ENCODE measurements around the gene TRIM37. TPM values are rescaled to one million over a fixed set of nuclear protein-coding genes. Genes with fewer than 3 reads are reported as not detected.

TRIM37 gene, protein sequence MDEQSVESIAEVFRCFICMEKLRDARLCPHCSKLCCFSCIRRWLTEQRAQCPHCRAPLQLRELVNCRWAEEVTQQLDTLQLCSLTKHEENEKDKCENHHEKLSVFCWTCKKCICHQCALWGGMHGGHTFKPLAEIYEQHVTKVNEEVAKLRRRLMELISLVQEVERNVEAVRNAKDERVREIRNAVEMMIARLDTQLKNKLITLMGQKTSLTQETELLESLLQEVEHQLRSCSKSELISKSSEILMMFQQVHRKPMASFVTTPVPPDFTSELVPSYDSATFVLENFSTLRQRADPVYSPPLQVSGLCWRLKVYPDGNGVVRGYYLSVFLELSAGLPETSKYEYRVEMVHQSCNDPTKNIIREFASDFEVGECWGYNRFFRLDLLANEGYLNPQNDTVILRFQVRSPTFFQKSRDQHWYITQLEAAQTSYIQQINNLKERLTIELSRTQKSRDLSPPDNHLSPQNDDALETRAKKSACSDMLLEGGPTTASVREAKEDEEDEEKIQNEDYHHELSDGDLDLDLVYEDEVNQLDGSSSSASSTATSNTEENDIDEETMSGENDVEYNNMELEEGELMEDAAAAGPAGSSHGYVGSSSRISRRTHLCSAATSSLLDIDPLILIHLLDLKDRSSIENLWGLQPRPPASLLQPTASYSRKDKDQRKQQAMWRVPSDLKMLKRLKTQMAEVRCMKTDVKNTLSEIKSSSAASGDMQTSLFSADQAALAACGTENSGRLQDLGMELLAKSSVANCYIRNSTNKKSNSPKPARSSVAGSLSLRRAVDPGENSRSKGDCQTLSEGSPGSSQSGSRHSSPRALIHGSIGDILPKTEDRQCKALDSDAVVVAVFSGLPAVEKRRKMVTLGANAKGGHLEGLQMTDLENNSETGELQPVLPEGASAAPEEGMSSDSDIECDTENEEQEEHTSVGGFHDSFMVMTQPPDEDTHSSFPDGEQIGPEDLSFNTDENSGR
- total RNA-seq, result 10 to 100 TPM; 21.4 to 27.3 TPM

DNA sequence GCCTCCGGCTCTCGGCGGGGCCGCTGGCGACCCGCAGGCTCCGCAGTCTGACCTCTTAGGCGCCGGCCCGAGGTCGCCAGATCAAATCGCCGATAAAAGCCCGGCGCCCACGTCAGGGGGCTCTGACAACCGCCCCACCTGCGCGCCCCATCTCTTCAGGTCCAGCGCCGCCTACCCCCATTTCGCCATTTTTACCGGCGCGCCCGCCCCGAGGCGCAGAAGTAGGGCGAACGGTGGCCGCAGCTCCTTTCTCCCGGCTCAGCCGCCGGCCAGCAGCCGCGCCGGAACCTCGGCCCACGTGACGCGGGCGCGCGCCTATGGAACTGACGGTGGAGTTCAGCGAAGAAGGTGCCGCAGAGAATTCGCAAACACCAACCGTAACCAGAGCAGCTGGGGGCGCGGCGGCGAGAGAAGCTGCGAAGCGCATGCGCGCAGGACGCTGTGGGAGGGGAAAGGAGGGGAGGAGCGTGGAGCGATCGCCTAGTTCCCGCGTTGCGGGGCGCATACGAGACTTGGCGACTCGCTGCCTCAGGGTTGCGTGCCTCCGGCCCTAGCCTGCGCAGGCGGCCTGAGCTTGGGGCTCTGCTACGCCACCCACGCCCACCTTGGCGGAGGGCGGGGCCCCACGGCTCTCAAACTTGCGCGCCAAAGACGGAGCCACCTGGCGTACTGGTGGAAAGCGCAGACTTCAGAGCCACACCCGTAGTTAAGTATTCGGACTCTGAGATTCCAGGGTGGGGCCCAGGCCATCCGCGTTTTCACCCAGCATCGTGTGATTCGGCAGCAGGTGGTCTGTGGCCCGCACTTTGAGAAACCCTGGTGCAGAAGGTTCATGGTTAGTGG, at the start of gene TRIM37:
TRIM37 (minus strand) TSS at position 418 of the 843 bp plus-strand sequence. CDS start 419 bp downstream, outside the sequence.
- Mint-ChIP-seq H3K4me1 (ENCODE audit: low read depth) (peaks cover 47% of the 10 kb centered on the region), H3K27ac (peak within 1 kb of the TSS; percentile 94), H3K9me3 (no peaks in the 10 kb centered on the region), H3K36me3 (peaks cover 14% of the 10 kb centered on the region), H3K4me3 (peak within 1 kb of the TSS; percentile 98), H3K27me3 (no peaks in the 10 kb centered on the region)
- ChIA-PET POLR2A (interaction anchor here (1.1 to 2.1 kb wide), 7 partner anchors 10 to 588 kb away, joined by 3 to 39 read pairs (median 6); partner anchors contain the start of genes CLTC, PRR11, SKA2 and SMG8), CTCF (interaction anchor here (1.2 to 1.9 kb wide), 2 partner anchors 49 to 59 kb away, joined by 4 to 6 read pairs; partner anchors contain the start of genes PRR11 and SKA2)
- intact Hi-C loops (cut with micrococcal nuclease), result loop anchor here (1.0 to 10.0 kb wide), 7 partner anchors 49 to 1022 kb away; partner anchors contain the start of genes CLTC, DYNLL2, GDPD1 and PRR11
- DNase-seq, result peak; percentile 100

DNA sequence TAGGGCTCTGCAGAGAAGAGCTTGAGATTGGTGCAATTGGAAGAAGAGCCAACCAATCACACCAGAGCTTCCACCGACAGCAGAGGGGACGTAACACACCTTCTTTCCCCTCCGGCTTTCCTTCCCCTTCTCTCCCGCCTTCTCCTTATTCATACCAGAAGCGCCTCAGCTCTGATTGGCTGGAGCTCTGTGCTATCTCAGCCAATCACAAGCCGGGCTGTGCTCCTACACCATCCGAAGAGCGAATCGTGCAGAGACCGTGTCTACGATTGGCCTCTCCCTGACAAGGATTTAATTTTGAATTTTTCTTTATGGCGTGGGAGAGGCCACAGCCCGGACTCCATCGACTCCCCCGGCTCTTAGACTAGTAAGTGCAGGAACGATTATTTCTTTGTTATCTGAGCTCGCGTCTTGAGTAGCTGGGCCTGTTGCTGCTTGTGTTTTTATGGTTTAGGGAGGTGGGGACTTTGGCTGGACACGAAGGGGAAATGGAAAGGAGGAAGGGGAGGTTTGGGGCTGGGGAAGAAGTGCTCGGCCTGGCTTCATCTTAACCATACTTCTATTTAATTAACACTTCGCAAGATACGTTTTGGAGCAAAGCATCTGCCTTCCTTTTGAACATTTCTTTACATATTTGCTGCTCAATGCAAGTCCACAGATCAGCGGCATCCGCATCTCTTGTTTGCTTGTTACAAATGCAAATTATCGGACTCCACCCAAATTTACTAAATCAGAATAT, 48.9 kb upstream of the TRIM37 start, which contains the start of gene PRR11:
PRR11 (plus strand) TSS at position 308 of the 739 bp plus-strand sequence. CDS start 14,007 bp downstream, outside the sequence.
- intact Hi-C loops (cut with micrococcal nuclease), result loop anchor here (1.0 to 5.0 kb wide), 8 partner anchors 49 to 1149 kb away; partner anchors contain the start of genes GDPD1, SMG8, SRSF1 and TRIM37
- Mint-ChIP-seq H3K4me3 (no peak within 1 kb of the TSS), H3K4me1 (ENCODE audit: low read depth) (peaks cover 37% of the 10 kb centered on the region), H3K36me3 (peaks cover 6% of the 10 kb centered on the region), H3K27me3 (no peaks in the 10 kb centered on the region), H3K27ac (no peak within 1 kb of the TSS), H3K9me3 (no peaks in the 10 kb centered on the region)
- DNase-seq, result peak; percentile 97
- POLR2A ChIA-PET, result interaction anchor here (0.8 to 4.7 kb wide), 6 partner anchors 31 to 524 kb away, joined by 4 to 39 read pairs (median 8); partner anchors contain the start of genes CLTC, GDPD1, SMG8 and TRIM37
- CTCF ChIA-PET, result interaction anchor here (1.0 kb wide), 2 partner anchors 49 to 151 kb away, joined by 3 to 6 read pairs; partner anchors contain the start of gene TRIM37

DNA sequence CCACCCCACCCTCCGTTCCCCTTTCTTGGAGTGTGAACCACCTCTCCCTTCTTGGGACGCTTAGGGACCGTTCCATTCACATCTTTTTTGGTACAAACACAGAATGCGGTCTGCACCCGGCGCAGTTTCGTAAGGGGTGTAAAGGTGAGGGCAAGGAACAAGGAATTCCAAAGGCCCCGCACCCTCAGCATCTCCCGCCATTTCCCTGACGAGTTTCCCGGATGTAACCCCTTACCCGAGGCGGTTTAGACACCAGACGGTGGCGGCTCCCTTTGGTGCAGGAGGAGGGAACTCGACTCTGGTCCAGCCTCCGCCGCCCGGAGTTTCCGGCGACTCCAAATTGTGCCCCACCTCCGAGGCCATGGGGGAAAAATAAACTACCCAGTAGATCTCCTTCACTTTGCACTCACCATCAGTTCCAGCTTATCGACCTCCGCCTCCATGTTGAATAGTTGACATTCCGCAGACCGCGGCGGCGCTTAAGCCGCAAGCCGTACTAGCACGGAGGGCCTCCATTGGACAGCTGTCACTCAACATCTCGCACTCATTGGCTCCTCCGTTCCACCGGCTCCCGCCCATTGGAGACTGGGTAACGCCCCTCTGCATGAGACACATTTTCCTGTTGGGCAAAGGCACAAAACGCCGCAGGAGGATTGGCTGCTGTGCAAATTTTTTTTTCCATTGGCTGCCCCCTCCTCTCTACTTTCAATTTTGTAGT, 48.2 kb upstream of the TRIM37 start, which contains the start of gene SKA2:
SKA2 (minus strand) TSS at position 466 of the 718 bp plus-strand sequence; CDS start at position 443, 23 bp downstream.
- no peaks in the 10 kb centered on the region for H3K27me3 Mint-ChIP-seq
- H3K4me1 Mint-ChIP-seq (ENCODE audit: low read depth), result peaks cover 42% of the 10 kb centered on the region
- ChIA-PET CTCF (interaction anchor here (1.0 kb wide), 1 partner anchor 48 kb away, joined by 6 read pairs; the partner anchor contains the start of gene TRIM37), POLR2A (interaction anchor here (0.8 to 4.7 kb wide), 7 partner anchors 24 to 523 kb away, joined by 3 to 39 read pairs (median 7); partner anchors contain the start of genes CLTC, GDPD1, SMG8 and TRIM37)
- DNase-seq, result peak; percentile 99
- intact Hi-C loops (cut with micrococcal nuclease), result loop anchor here (1.0 to 5.0 kb wide), 8 partner anchors 49 to 1148 kb away; partner anchors contain the start of genes GDPD1, SMG8, SRSF1 and TRIM37
- H3K4me3 Mint-ChIP-seq, result no peak within 1 kb of the TSS
- no peaks in the 10 kb centered on the region for H3K9me3 Mint-ChIP-seq
- H3K27ac Mint-ChIP-seq, result no peak within 1 kb of the TSS
- H3K36me3 Mint-ChIP-seq, result peaks cover 6% of the 10 kb centered on the region

DNA sequence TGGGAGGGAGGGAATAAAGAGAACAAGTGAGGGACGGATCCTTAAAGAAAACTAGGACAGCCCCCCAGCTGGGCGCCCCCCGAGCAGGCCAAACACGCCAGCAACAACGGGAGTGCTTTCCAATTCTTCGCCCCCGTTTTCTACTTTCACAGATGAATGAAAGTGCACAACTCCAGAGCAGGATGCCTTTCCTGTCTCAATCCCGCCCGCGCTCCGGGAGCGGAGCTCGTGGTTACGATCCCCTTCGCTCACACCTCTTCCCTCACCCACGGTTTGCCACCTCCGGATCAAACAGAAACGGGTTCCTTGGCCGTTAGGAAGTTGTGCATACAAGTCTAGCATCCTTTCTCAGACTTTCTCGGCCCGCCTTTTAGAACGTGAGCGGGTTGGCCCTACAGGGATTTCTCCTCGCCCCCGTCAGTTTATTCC, 47.6 kb upstream of the TRIM37 start:
- no peaks in the 10 kb centered on the region for H3K9me3 Mint-ChIP-seq
- H3K27me3 Mint-ChIP-seq, result no peaks in the 10 kb centered on the region
- H3K4me3 Mint-ChIP-seq, result no peak overlapping the region
- H3K4me1 Mint-ChIP-seq (ENCODE audit: low read depth), result peaks cover 44% of the 10 kb centered on the region
- no peak overlapping the region for H3K27ac Mint-ChIP-seq
- ChIA-PET POLR2A (interaction anchor here (0.8 to 4.7 kb wide), 5 partner anchors 25 to 522 kb away, joined by 3 to 39 read pairs (median 8); partner anchors contain the start of genes SMG8 and TRIM37), CTCF (no interaction called here)
- peaks cover 6% of the 10 kb centered on the region for H3K36me3 Mint-ChIP-seq
- peak; percentile 65 for DNase-seq
- intact Hi-C loops (cut with micrococcal nuclease), result loop anchor here (2.0 kb wide), 3 partner anchors 56 to 1148 kb away; partner anchors contain the start of genes GDPD1, SMG8 and SRSF1

DNA sequence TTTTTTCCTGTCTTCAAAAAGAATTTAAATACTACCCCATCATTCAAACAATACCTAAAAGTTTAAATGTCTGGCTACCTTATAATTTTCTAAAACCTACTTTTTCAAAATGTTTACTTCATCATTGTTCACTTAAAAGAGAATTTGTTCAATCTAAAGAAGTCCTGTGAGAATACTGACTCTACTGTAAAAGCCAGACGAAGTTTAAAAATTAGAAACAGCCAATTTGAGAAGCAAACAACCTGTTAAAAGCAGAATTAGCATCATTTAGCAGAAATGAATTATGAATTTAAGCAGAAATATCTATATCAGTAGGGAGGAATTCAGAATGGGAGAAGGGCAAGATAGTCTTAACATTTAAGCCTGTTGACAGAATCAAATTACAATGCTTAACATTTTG, 46.2 kb upstream of the TRIM37 start:
- no peak for DNase-seq
- ChIA-PET CTCF (no interaction called here), POLR2A (interaction anchor here (0.6 to 4.7 kb wide), 4 partner anchors 47 to 811 kb away, joined by 3 to 39 read pairs (median 3); partner anchors contain the start of genes RNFT1 and TRIM37)
- no peak overlapping the region for H3K27ac Mint-ChIP-seq
- peaks cover 6% of the 10 kb centered on the region for H3K36me3 Mint-ChIP-seq
- peaks cover 48% of the 10 kb centered on the region for H3K4me1 Mint-ChIP-seq (ENCODE audit: low read depth)
- no peak overlapping the region for H3K4me3 Mint-ChIP-seq
- no peaks in the 10 kb centered on the region for H3K27me3 Mint-ChIP-seq
- no peaks in the 10 kb centered on the region for H3K9me3 Mint-ChIP-seq
- intact Hi-C loops (cut with micrococcal nuclease), result no loop called here

DNA sequence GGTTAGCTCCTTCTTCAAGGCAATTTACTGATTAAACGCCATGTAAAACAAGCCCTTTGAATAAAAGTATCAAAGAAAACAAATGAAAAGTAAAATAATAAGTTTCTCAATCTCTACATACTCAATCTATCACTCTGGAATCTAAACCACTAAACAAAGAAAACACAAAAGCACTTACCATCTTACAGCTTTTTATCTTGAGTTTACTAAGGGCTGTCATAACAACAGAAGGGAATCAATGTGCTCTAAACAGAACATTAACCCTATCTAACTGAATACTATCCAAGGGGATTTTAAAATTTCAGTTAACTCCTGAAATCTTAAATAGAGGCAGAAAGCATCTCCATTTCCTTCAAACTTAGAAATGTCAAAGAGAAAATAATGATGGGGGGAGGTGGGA, 44.9 kb upstream of the TRIM37 start:
- no peaks in the 10 kb centered on the region for H3K27me3 Mint-ChIP-seq
- H3K9me3 Mint-ChIP-seq, result no peaks in the 10 kb centered on the region
- CTCF ChIA-PET, result no interaction called here
- peaks cover 46% of the 10 kb centered on the region for H3K4me1 Mint-ChIP-seq (ENCODE audit: low read depth)
- no peak overlapping the region for H3K4me3 Mint-ChIP-seq
- no peak for DNase-seq
- peaks cover 6% of the 10 kb centered on the region for H3K36me3 Mint-ChIP-seq
- POLR2A ChIA-PET, result no interaction called here
- H3K27ac Mint-ChIP-seq, result no peak overlapping the region
- intact Hi-C loops (cut with micrococcal nuclease), result no loop called here

DNA sequence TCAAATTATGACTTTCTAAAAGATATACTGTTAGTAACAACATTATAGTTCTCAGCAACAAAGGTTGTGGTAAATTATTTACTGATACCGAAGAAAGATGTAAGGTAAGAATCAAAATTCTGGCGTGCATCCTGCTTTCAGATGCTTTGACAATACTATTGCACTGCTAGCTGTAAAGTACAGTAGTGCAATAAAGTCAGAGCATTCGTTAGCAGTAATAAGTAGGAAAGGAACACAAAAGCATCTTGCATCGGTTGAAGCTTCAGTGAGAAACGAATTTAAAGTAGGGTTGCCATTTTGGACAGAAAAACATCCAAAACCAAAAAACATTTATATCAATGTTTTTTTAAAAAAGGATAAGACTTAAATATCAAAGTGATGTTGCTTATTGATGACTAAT, 44.3 kb upstream of the TRIM37 start:
- H3K4me3 Mint-ChIP-seq, result no peak overlapping the region
- H3K27me3 Mint-ChIP-seq, result no peaks in the 10 kb centered on the region
- ChIA-PET POLR2A (no interaction called here), CTCF (interaction anchor here (0.5 kb wide), 1 partner anchor 115 kb away, joined by 3 read pairs; no protein-coding TSS in a partner anchor)
- no peak overlapping the region for H3K27ac Mint-ChIP-seq
- intact Hi-C loops (cut with micrococcal nuclease), result no loop called here
- peaks cover 6% of the 10 kb centered on the region for H3K36me3 Mint-ChIP-seq
- no peaks in the 10 kb centered on the region for H3K9me3 Mint-ChIP-seq
- peaks cover 42% of the 10 kb centered on the region for H3K4me1 Mint-ChIP-seq (ENCODE audit: low read depth)
- DNase-seq, result no peak

DNA sequence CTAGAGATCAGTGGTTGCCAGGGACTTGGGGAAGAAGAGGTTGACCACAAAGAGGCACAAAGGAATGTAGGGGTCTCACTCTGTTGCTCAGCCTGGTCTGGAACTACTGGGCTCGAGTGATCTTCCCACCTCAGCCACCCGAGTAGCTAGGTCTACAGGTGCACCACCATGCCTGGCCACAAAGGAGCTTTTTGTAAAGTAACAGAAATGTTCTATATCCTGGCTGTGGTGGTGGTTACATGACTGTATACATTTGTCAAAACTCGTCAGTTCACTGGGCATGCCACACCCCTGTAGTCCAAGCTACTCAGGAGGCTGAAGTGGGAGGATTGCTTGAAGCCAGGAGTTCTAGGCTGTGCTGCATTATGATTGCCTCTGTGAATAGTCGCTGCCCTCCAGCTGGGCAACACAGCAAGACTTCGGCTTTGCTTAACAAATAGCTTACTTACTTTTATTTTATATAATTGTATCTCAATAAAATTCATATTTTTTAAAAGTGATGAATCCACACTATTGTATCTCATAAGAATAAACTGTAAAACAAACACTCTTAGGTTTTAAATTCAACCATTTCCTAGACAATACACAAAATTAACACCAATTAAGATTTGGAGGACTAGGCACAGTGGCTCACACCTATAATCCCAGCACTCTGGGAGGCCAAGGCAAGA, 43.3 kb upstream of the TRIM37 start:
- Mint-ChIP-seq H3K36me3 (peaks cover 9% of the 10 kb centered on the region), H3K9me3 (no peaks in the 10 kb centered on the region), H3K27me3 (no peaks in the 10 kb centered on the region), H3K4me3 (no peak overlapping the region), H3K4me1 (ENCODE audit: low read depth) (peaks cover 46% of the 10 kb centered on the region), H3K27ac (no peak overlapping the region)
- CTCF ChIA-PET, result no interaction called here
- POLR2A ChIA-PET, result interaction anchor here (0.5 kb wide), 1 partner anchor 726 kb away, joined by 4 read pairs; no protein-coding TSS in a partner anchor
- DNase-seq, result peak; percentile 12
- intact Hi-C loops (cut with micrococcal nuclease), result no loop called here

DNA sequence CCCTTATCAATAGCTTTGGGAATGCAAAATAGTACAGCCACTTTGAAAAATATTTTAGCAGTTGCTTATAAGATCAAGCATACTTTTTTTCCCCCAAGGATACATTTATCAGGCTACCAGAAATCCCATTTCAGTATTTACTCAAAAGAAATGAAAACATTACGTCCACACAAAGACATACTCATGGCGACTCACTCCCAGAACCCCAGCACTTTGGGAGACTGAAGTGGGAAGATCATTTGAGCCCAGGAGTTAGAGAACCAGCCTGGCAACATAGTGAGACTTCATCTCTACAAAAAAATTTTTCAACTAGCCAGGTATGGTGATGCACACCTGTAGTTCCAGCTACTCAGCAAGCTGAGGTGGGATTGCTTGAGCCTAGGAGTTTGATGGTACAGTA, 42.4 kb upstream of the TRIM37 start:
- H3K27ac Mint-ChIP-seq, result no peak overlapping the region
- ChIA-PET POLR2A (interaction anchor here (0.5 kb wide), 1 partner anchor 88 kb away, joined by 3 read pairs; no protein-coding TSS in a partner anchor), CTCF (no interaction called here)
- peaks cover 9% of the 10 kb centered on the region for H3K36me3 Mint-ChIP-seq
- no peak for DNase-seq
- peaks cover 50% of the 10 kb centered on the region for H3K4me1 Mint-ChIP-seq (ENCODE audit: low read depth)
- H3K27me3 Mint-ChIP-seq, result no peaks in the 10 kb centered on the region
- intact Hi-C loops (cut with micrococcal nuclease), result no loop called here
- no peaks in the 10 kb centered on the region for H3K9me3 Mint-ChIP-seq
- H3K4me3 Mint-ChIP-seq, result no peak overlapping the region
